ENCODE data around the gene PTPRN2.

The PTPRN2 gene

GRCh38 chr7:158120316-158120715 lies 467.3 kb downstream of the PTPRN2 start:
- no peak for DNase-seq

GRCh38 chr7:158117341-158118222 lies 470.0 kb downstream of the PTPRN2 start:
- no peak for DNase-seq

GRCh38 chr7:158116235-158116634 lies 471.4 kb downstream of the PTPRN2 start:
- no peak for DNase-seq

- DNase-seq = no peak
Observed at GRCh38 chr7:158114056-158114850, 473.4 kb downstream of the PTPRN2 start.

- DNase-seq = no peak
Observed at GRCh38 chr7:158113321-158114025, 474.1 kb downstream of the PTPRN2 start.

- no peak for DNase-seq
Observed at GRCh38 chr7:158112571-158113320, 474.9 kb downstream of the PTPRN2 start.

DNA sequence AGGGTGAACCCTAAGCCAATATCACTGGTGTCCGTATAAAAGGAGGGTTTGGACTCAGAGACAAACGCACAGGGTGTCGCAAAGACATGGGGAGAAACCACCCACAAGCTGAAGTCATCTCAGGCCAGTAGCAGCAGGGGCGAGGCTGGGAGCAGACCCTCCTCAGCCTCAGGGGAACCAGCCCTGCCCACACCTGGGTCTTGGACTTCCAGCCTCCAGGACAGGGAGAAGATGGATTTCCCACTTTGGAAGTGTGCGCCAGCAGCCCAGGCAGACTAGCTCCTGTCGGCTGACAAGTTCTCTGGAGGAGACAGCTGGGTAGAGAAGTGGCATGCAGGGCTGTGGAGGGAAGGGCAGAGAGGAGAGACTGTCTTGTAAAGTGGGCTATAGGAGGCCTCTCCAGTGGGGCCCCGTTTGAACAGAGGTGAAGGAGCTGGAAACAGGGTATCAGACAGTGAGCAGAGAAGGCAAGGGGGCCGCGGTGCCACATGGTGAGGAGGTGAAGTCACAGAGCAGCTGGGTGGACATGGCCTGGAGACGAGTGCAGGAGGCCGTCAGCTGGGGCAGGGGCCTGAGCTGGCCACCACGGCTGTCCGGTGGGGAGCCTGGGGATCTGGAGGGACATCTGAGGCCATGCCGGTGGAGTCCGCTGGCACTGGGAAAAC lies 475.6 kb downstream of the PTPRN2 start:
- no peak for DNase-seq

- no peak for DNase-seq
Observed at GRCh38 chr7:158111049-158111751, 476.4 kb downstream of the PTPRN2 start.

DNA sequence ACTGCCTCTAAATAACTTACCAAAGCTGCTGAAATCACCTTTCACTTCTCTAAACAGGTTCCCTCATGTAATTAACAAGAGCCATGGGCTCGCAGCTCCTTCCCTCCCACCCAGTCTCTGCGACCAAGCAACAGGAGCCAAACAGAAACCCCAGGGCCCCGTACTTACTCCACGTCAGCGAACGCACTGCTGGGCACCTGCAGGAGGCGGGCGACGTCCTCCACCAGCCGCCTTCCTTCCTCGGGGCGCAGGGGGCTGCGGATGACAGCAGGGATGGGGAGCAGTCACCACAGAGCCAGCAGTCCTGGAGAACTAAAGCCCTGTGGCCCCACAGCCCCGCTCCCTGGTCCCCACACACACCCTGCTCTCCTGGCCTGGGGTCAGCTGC lies 477.0 kb downstream of the PTPRN2 start:
- no peak for DNase-seq

DNA sequence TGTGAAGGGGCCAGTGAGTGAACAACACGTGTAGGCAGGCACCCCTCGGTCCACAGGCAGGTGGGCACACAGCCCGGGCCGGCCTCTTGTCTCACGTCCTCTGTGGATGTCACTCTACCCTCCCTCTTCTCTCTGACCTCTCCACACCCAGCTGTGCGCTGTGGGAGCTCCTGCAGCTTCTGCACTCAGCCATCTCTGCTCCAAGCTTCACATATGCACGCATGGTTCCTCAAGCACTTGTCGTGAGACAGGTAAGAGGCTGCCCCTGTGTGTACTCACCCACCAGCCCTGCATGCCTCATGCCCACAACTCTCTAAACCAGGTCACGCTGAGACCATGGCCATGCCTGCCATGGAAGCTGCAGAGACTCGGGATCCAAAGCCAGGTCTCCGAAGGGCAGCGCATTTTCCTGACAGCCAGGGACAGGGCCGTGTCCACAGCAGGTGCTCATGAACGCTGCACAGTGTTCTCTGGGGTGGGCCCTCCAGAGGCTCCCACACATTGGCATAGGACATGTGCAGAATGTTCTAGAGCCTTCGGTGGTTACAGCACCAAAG lies 477.5 kb downstream of the PTPRN2 start:
- DNase-seq = no peak

- no peak for DNase-seq
Observed at GRCh38 chr7:158109364-158110033, 478.1 kb downstream of the PTPRN2 start.

- no peak for DNase-seq
Observed at GRCh38 chr7:158108646-158109293, 478.9 kb downstream of the PTPRN2 start.

- no peak for DNase-seq
Observed at GRCh38 chr7:158107806-158108205, 479.8 kb downstream of the PTPRN2 start.

GRCh38 chr7:158106272-158106671 lies 481.4 kb downstream of the PTPRN2 start:
- no peak for DNase-seq

- DNase-seq = no peak
Observed at GRCh38 chr7:158103378-158103777, 484.2 kb downstream of the PTPRN2 start.

DNA sequence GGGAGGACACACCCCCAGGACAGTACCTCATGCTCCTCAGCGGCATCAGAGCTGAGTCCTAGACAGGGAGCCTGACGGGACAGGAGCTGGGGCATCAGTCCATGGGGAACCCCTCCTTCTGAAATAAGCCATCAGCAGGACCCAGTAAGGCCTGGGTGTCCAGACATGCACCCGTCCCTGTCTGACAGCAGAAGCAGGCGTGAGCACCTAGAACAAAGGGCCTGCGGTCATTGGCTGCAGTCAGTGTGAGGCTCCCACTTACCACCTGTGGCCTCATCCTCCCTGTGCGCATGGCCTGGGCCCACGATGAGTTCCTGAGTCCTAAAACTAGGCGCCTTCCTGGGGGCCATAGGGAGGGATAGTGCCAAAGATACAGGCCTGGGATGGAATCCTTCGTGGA lies 484.7 kb downstream of the PTPRN2 start:
- DNase-seq = no peak

GRCh38 chr7:158101821-158102450 lies 485.7 kb downstream of the PTPRN2 start:
- DNase-seq = no peak

DNA sequence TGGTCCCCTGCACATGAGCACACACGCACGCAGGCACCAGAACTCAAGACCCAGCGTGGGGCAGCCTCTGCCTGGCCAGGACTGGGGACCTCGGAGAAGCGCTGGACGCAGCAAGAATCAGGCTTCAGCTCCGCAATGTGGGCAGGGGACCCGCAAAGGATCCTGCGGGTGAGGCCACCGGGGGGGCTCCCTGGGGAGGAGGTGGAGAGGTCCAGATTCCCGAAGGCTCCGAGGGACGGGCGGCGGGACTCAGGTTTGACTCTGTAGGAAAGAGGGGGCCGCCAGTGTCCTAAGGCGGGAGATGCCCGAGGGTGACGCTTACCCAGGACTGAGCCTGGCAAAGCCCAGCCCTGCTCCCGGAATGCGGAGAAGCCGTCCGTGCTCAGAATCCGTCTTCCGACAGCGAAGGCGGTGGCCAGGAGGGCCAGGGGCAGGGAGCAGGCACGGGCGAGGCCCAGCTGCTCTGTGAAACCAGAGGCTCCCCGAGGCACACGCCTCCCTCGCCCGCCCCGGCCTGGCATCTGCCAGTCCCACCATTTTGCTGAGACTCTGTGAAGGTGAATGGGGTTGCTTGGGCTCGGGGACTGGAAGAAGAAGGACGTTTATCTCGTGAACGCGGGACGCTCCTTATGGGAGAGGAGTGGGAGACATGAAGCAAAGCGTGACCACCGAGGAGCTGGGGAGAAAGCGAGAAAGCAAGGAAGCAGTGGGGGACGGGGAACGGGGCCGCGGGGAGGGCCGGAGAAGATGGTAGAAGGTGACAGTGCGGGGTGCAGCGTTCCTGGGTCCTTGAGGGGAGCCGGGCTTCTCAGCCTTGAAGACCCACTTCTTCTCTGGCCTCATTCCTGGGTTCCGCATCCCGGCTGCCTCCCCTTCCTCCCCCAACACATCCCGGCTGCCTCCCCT lies 489.2 kb downstream of the PTPRN2 start:
- no peak for DNase-seq
